Measurements from ENCODE around the gene TDRD9. TPM values are rescaled to one million over a fixed set of nuclear protein-coding genes. Genes with fewer than 3 reads are reported as not detected.

TDRD9 gene
- total RNA-seq, 1 donor from 2014 or later, result not detected

GRCh38 chr14:104031384-104031783 is 103.1 kb downstream of the TDRD9 start:
- H3K4me1 ChIP-seq (ENCODE audit: insufficient read depth, low read length), result no peaks in the 10 kb centered on the region
- no peaks in the 10 kb centered on the region for H3K9me3 ChIP-seq (ENCODE audit: insufficient read depth, low read depth, low read length)
- no peaks in the 10 kb centered on the region for H3K36me3 ChIP-seq (ENCODE audit: insufficient read depth, low read length)
- no peak overlapping the region for H2AFZ ChIP-seq (ENCODE audit: low read depth, low read length)
- H3K27ac Mint-ChIP-seq (ENCODE audit: unreplicated experiment), result no peak overlapping the region
- H4K20me1 ChIP-seq (ENCODE audit: insufficient read depth, low read length), result no peaks in the 10 kb centered on the region
- DNase-seq (ENCODE audit: low read depth) (no peak), FAIRE-seq (no peak)
- no peak overlapping the region for H3K4me3 Mint-ChIP-seq (ENCODE audit: unreplicated experiment)
- TF ChIP-seq, protein P1, sequence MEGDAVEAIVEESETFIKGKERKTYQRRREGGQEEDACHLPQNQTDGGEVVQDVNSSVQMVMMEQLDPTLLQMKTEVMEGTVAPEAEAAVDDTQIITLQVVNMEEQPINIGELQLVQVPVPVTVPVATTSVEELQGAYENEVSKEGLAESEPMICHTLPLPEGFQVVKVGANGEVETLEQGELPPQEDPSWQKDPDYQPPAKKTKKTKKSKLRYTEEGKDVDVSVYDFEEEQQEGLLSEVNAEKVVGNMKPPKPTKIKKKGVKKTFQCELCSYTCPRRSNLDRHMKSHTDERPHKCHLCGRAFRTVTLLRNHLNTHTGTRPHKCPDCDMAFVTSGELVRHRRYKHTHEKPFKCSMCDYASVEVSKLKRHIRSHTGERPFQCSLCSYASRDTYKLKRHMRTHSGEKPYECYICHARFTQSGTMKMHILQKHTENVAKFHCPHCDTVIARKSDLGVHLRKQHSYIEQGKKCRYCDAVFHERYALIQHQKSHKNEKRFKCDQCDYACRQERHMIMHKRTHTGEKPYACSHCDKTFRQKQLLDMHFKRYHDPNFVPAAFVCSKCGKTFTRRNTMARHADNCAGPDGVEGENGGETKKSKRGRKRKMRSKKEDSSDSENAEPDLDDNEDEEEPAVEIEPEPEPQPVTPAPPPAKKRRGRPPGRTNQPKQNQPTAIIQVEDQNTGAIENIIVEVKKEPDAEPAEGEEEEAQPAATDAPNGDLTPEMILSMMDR (IDR thresholded peaks at IDR 0.05; ENCODE audit: insufficient read depth, low read depth, low read length), result no peak
- TF ChIP-seq EZH2 (IDR thresholded peaks at IDR 0.05; ENCODE audit: insufficient read depth, low read length), result no peak
- H3K27me3 ChIP-seq (ENCODE audit: insufficient read depth, low read length), result peaks cover 9% of the 10 kb centered on the region
- H3K4me2 ChIP-seq (ENCODE audit: low read length), result no peak overlapping the region
- H3K36me3 Mint-ChIP-seq (ENCODE audit: low read depth, unreplicated experiment), result no peaks in the 10 kb centered on the region
- H3K4me1 Mint-ChIP-seq (ENCODE audit: low read depth, unreplicated experiment), result no peaks in the 10 kb centered on the region
- H3K4me3 ChIP-seq (ENCODE audit: insufficient read depth, low read depth, low read length), result no peak overlapping the region
- no peak overlapping the region for H3K9ac ChIP-seq (ENCODE audit: low read length)
- no peaks in the 10 kb centered on the region for H3K79me2 ChIP-seq (ENCODE audit: insufficient read depth, low read length)
- H3K27ac ChIP-seq (ENCODE audit: low read depth, low read length), result no peak overlapping the region
- H3K9me3 Mint-ChIP-seq (ENCODE audit: unreplicated experiment), result no peaks in the 10 kb centered on the region
- H3K27me3 Mint-ChIP-seq (ENCODE audit: low read depth, unreplicated experiment), result peaks cover 34% of the 10 kb centered on the region

DNA sequence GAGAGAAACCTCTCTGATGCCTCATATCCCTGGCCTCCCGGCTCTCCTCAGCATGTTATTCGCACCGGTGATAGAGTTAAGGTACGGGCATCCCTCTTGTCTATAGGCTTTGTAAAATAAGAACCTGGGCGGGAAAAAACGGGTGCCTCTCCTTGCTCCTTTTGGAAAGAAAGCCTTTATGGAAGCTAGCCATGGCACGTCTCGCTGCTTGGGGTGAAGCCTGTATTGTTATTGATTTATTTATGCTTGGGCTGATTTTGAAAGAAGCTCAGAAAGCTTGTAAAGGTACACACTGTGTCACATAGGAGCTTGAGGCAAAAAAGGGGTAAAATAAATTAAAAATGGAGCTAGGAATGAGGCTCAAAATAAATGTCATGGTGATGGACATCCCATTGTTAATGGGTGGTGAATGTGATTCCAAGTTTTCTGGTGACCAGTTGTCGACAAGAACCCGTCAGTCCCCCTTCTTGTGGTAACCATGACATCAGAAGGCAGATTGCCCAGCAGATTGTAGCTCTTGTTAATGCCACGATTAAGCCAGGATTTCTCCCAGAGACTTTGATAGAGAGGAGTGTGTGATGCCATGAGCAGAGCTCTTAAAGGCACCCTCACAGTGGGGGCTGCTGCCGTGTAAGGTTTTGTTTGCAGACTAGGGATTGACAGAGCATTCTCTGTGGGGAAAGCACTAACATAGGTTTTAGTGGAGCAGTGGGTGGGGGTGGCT is 106.9 kb downstream of the TDRD9 start:
- H3K4me1 Mint-ChIP-seq (ENCODE audit: low read depth, unreplicated experiment), result no peaks in the 10 kb centered on the region
- H3K27me3 Mint-ChIP-seq (ENCODE audit: low read depth, unreplicated experiment), result peaks cover 40% of the 10 kb centered on the region
- no peak overlapping the region for H2AFZ ChIP-seq (ENCODE audit: low read depth, low read length)
- H3K27ac ChIP-seq (ENCODE audit: low read depth, low read length), result no peak overlapping the region
- H3K4me1 ChIP-seq (ENCODE audit: insufficient read depth, low read length), result no peaks in the 10 kb centered on the region
- no peaks in the 10 kb centered on the region for H4K20me1 ChIP-seq (ENCODE audit: insufficient read depth, low read length)
- no peak for TF ChIP-seq EZH2 (IDR thresholded peaks at IDR 0.05; ENCODE audit: insufficient read depth, low read length)
- TF ChIP-seq, protein P1 (IDR thresholded peaks at IDR 0.05; ENCODE audit: insufficient read depth, low read depth, low read length), result no peak
- no peak overlapping the region for H3K4me2 ChIP-seq (ENCODE audit: low read length)
- DNase-seq (ENCODE audit: low read depth), result no peak
- no peak overlapping the region for H3K4me3 ChIP-seq (ENCODE audit: insufficient read depth, low read depth, low read length)
- no peak overlapping the region for H3K27ac Mint-ChIP-seq (ENCODE audit: unreplicated experiment)
- peaks cover 13% of the 10 kb centered on the region for H3K27me3 ChIP-seq (ENCODE audit: insufficient read depth, low read length)
- no peaks in the 10 kb centered on the region for H3K36me3 ChIP-seq (ENCODE audit: insufficient read depth, low read length)
- no peak overlapping the region for H3K4me3 Mint-ChIP-seq (ENCODE audit: unreplicated experiment)
- no peak for FAIRE-seq
- no peak overlapping the region for H3K9ac ChIP-seq (ENCODE audit: low read length)
- no peaks in the 10 kb centered on the region for H3K79me2 ChIP-seq (ENCODE audit: insufficient read depth, low read length)
- no peaks in the 10 kb centered on the region for H3K9me3 ChIP-seq (ENCODE audit: insufficient read depth, low read depth, low read length)
- no peaks in the 10 kb centered on the region for H3K9me3 Mint-ChIP-seq (ENCODE audit: unreplicated experiment)
- no peaks in the 10 kb centered on the region for H3K36me3 Mint-ChIP-seq (ENCODE audit: low read depth, unreplicated experiment)

GRCh38 chr14:104036212-104036611 is 108.0 kb downstream of the TDRD9 start:
- FAIRE-seq (no peak), DNase-seq (ENCODE audit: low read depth) (no peak)
- H3K9ac ChIP-seq (ENCODE audit: low read length), result no peak overlapping the region
- no peak overlapping the region for H2AFZ ChIP-seq (ENCODE audit: low read depth, low read length)
- H3K36me3 ChIP-seq (ENCODE audit: insufficient read depth, low read length), result no peaks in the 10 kb centered on the region
- no peaks in the 10 kb centered on the region for H3K36me3 Mint-ChIP-seq (ENCODE audit: low read depth, unreplicated experiment)
- H4K20me1 ChIP-seq (ENCODE audit: insufficient read depth, low read length), result no peaks in the 10 kb centered on the region
- no peaks in the 10 kb centered on the region for H3K4me1 ChIP-seq (ENCODE audit: insufficient read depth, low read length)
- no peak for TF ChIP-seq EZH2 (IDR thresholded peaks at IDR 0.05; ENCODE audit: insufficient read depth, low read length)
- TF ChIP-seq, protein P1 (IDR thresholded peaks at IDR 0.05; ENCODE audit: insufficient read depth, low read depth, low read length), result no peak
- no peak overlapping the region for H3K27ac Mint-ChIP-seq (ENCODE audit: unreplicated experiment)
- H3K27ac ChIP-seq (ENCODE audit: low read depth, low read length), result no peak overlapping the region
- no peaks in the 10 kb centered on the region for H3K4me1 Mint-ChIP-seq (ENCODE audit: low read depth, unreplicated experiment)
- no peak overlapping the region for H3K4me2 ChIP-seq (ENCODE audit: low read length)
- H3K9me3 ChIP-seq (ENCODE audit: insufficient read depth, low read depth, low read length), result no peaks in the 10 kb centered on the region
- peaks cover 49% of the 10 kb centered on the region for H3K27me3 Mint-ChIP-seq (ENCODE audit: low read depth, unreplicated experiment)
- H3K4me3 Mint-ChIP-seq (ENCODE audit: unreplicated experiment), result no peak overlapping the region
- peaks cover 14% of the 10 kb centered on the region for H3K27me3 ChIP-seq (ENCODE audit: insufficient read depth, low read length)
- H3K79me2 ChIP-seq (ENCODE audit: insufficient read depth, low read length), result no peaks in the 10 kb centered on the region
- H3K4me3 ChIP-seq (ENCODE audit: insufficient read depth, low read depth, low read length), result no peak overlapping the region
- H3K9me3 Mint-ChIP-seq (ENCODE audit: unreplicated experiment), result no peaks in the 10 kb centered on the region
